SU-DHL-6 (cell line): Measurements from ENCODE around the gene CCDC9B.

ENCODE experiments used
- EZH2phosphoT487 ChIP-seq: fragments of 200-600 bp; sonication (generic), shearing (Covaris generic); conservative IDR thresholded peaks from 2 replicates; pipeline ENCODE4 v1.6.1; 2018; ENCODE audit warnings: mild to moderate bottlenecking, antibody characterized with exemption, low read length, moderate library complexity, mixed read lengths
- TF ChIP-seq, protein P1 (sequence below): fragments of 200-600 bp; sonication (generic); IDR thresholded peaks from one replicate; pipeline ENCODE4 v1.5.1; 2017; ENCODE audit warnings: antibody characterized with exemption, mild to moderate bottlenecking, low read length, moderate library complexity; ENCODE audit not compliant: insufficient read depth, poor library complexity, severe bottlenecking

GRCh38 chr15:40339621-40339945 is 1.2 kb downstream of the CCDC9B start:
- TF ChIP-seq, protein P1, sequence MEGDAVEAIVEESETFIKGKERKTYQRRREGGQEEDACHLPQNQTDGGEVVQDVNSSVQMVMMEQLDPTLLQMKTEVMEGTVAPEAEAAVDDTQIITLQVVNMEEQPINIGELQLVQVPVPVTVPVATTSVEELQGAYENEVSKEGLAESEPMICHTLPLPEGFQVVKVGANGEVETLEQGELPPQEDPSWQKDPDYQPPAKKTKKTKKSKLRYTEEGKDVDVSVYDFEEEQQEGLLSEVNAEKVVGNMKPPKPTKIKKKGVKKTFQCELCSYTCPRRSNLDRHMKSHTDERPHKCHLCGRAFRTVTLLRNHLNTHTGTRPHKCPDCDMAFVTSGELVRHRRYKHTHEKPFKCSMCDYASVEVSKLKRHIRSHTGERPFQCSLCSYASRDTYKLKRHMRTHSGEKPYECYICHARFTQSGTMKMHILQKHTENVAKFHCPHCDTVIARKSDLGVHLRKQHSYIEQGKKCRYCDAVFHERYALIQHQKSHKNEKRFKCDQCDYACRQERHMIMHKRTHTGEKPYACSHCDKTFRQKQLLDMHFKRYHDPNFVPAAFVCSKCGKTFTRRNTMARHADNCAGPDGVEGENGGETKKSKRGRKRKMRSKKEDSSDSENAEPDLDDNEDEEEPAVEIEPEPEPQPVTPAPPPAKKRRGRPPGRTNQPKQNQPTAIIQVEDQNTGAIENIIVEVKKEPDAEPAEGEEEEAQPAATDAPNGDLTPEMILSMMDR = no peak
- no peak for TF ChIP-seq EZH2phosphoT487
